Spleen (tissue), 11 donors: Measurements from ENCODE around the gene ZNF365. TPM values are rescaled to one million over a fixed set of nuclear protein-coding genes. Genes with fewer than 3 reads are reported as not detected.

ENCODE experiments used
- DNase-seq: peaks from one replicate; pipeline ENCODE4 v3.0.0-alpha.2; 2020
- H3K27ac ChIP-seq, 8 donors: fragments of 200-600 bp; sonication (generic) in 7 of 8; 1 replicate in 4 of 8; 2 replicates in 4 of 8; pipeline versions ENCODE4 v1.5.0 to v1.8.0; 2016 to 2021; ENCODE audit warnings: inconsistent platforms in 4 of 8, mild to moderate bottlenecking in 4 of 8, moderate library complexity in 1 of 8
- H3K27me3 ChIP-seq, 7 donors: fragments of 200-600 bp; sonication (generic) in 6 of 7; replicated peaks in 1 of 7; 1 replicate in 4 of 7; 2 replicates in 3 of 7; pipeline versions ENCODE4 v1.5.0 to v1.8.0; 2016 to 2021; ENCODE audit warnings: inconsistent platforms in 3 of 7, mild to moderate bottlenecking in 1 of 7
- H3K36me3 ChIP-seq, 6 donors: fragments of 200-600 bp; sonication (generic) in 5 of 6; 1 replicate in 4 of 6; 2 replicates in 2 of 6; pipeline versions ENCODE4 v1.5.0 to v1.8.0; 2016 to 2021; ENCODE audit warnings: inconsistent platforms in 2 of 6
- H3K4me1 ChIP-seq, 6 donors: fragments of 200-600 bp; sonication (generic) in 5 of 6; 1 replicate in 3 of 6; 2 replicates in 3 of 6; pipeline versions ENCODE4 v1.5.0 to v1.8.0; 2016 to 2021; ENCODE audit warnings: inconsistent platforms in 3 of 6
- H3K4me3 ChIP-seq, 8 donors: fragments of 200-600 bp; sonication (generic) in 7 of 8; 1 replicate in 4 of 8; 2 replicates in 4 of 8; pipeline versions ENCODE4 v1.5.0 to v1.8.0; 2016 to 2021; ENCODE audit warnings: inconsistent platforms in 4 of 8, mild to moderate bottlenecking in 4 of 8, moderate library complexity in 2 of 8
- H3K9me3 ChIP-seq, 8 donors: fragments of 200-600 bp; sonication (generic) in 7 of 8; 1 replicate in 4 of 8; 2 replicates in 4 of 8; pipeline versions ENCODE4 v1.5.0 to v1.8.0; 2016 to 2021; ENCODE audit warnings: inconsistent platforms in 4 of 8
- POLR2A ChIP-seq, 3 donors: fragments of 450-650 bp; IDR thresholded peaks; one replicate each; pipeline ENCODE4 v1.5.1; 2017; ENCODE audit warnings: antibody characterized with exemption in 3 of 3, mild to moderate bottlenecking in 1 of 3
- POLR2AphosphoS5 ChIP-seq, 3 donors: sonication (generic); formaldehyde crosslinking; IDR thresholded peaks; one replicate each; pipeline ENCODE4 v1.5.1; 2017; ENCODE audit warnings: antibody characterized with exemption in 3 of 3
- WGBS, 5 donors: extraction: QIAGEN DNeasy Blood & Tissue Kit in 3 of 5; methylation state at CpG; one replicate each; pipeline versions ENCODE4 v1.1.5 to v1.1.7; 2013 to 2018; 5-methylcytosine and 5-hydroxymethylcytosine counted together
- intact Hi-C: fragments of 100-400 bp; cut with DNase I; formaldehyde crosslinking; loops from one replicate; pipeline ENCODE4 v1.15.0; 2023; ENCODE audit warnings: low total_unique reads
- polyA plus RNA-seq, 3 donors: library from polyadenylated mRNA; stranded (reverse); fragments of 200-250 nt; gene quantifications; one replicate each; pipeline ENCODE4 v1.2.1, GENCODE V29; 2013
- total RNA-seq, 7 donors: library from RNA; depleted of rRNA in 3 of 7; stranded (reverse); fragments of >200 nt in 3 of 7; fragmentation: NEBNext Ultra II Directional in 4 of 7; extraction: Animal tissue kit (Norgen Biotek cat#: 25700) in 4 of 7; gene quantifications; one replicate each; pipeline versions ENCODE4 v1.1.0 to v1.2.1, GENCODE V29; 2016 to 2021
- TF ChIP-seq, protein P1 (sequence below), 11 experiments: fragments of 200-600 bp in 7 of 11; fragments of 450-650 bp in 4 of 11; sonication (generic) in 4 of 11; IDR thresholded peaks in 8 of 11; conservative IDR thresholded peaks in 3 of 11; 1 replicate in 7 of 11; 2 replicates in 4 of 11; pipeline versions ENCODE4 v1.4.0 to v1.8.0; 2016 to 2021; ENCODE audit warnings: antibody characterized with exemption in 11 of 11, inconsistent platforms in 4 of 11, mild to moderate bottlenecking in 1 of 11
- donor health status: healthy with polysubstance abuse.
- donor health status: DM: no; HTN: no; CAD: no; lungs with moderate emphysema.
- donor health status: DM: no; HTN: no; CAD: no.
- donor health status: Bipolar disorder and iron deficiency.
- donor health status: healthy.
- donor health status: DM: no; HTN: no; CAD: no.
- donor health status: DM: yes; HTN: yes; CAD: no.

The ZNF365 gene
- total and polyA plus RNA-seq, 10 donors = 0.06 to 1.9 (median 0.64) TPM

- peaks cover 0 to 31% (median 22%) of the 10 kb centered on the region in 8 donors for H3K9me3 ChIP-seq
- H3K4me1 ChIP-seq = peaks cover 0 to 20% (median 10%) of the 10 kb centered on the region in 6 donors
- H3K4me3 ChIP-seq = no peak overlapping the region
- no peaks in the 10 kb centered on the region for H3K27me3 ChIP-seq
- no peak overlapping the region for H3K27ac ChIP-seq
- DNase-seq = no peak
- intact Hi-C loops = no loop called here
- 78 to 100% (median 95%) methylated on average over 1 of the region's 1 CpG for WGBS, 5 donors
- H3K36me3 ChIP-seq = no peaks in the 10 kb centered on the region
- TF ChIP-seq POLR2A (IDR thresholded peaks at IDR 0.05) (no peak), POLR2AphosphoS5 (IDR thresholded peaks at IDR 0.05) (no peak)
- TF ChIP-seq, protein P1, sequence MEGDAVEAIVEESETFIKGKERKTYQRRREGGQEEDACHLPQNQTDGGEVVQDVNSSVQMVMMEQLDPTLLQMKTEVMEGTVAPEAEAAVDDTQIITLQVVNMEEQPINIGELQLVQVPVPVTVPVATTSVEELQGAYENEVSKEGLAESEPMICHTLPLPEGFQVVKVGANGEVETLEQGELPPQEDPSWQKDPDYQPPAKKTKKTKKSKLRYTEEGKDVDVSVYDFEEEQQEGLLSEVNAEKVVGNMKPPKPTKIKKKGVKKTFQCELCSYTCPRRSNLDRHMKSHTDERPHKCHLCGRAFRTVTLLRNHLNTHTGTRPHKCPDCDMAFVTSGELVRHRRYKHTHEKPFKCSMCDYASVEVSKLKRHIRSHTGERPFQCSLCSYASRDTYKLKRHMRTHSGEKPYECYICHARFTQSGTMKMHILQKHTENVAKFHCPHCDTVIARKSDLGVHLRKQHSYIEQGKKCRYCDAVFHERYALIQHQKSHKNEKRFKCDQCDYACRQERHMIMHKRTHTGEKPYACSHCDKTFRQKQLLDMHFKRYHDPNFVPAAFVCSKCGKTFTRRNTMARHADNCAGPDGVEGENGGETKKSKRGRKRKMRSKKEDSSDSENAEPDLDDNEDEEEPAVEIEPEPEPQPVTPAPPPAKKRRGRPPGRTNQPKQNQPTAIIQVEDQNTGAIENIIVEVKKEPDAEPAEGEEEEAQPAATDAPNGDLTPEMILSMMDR (IDR thresholded peaks at IDR 0.05 in 8 of 11, conservative IDR thresholded peaks at IDR 0.05 in 3 of 11) = no peak
Measured at GRCh38 chr10:62336404-62336803, 37.8 kb upstream of the ZNF365 start.

DNA sequence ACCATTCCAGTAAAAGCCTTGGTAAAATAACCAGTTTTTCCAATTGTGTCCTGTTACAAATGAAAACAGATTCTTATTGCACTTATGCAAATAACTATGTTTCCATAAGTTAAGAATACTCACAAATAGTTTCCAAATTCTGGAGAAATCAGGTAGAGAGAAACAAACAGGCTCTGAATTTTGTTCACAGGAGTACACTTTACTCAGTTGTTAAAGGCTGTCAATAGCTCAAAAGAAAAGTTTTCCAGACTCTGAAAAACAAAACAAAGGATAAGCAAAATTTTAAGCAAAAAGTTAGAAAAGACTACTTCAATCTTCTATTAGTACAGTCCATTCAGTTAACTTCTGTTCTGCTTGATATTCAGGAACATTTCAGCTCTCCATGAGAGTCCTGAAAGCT is 32.8 kb upstream of the ZNF365 start:
- H3K4me1 ChIP-seq = no peaks in the 10 kb centered on the region
- no peak for TF ChIP-seq POLR2A (IDR thresholded peaks at IDR 0.05)
- TF ChIP-seq, protein P1 (IDR thresholded peaks at IDR 0.05 in 8 of 11, conservative IDR thresholded peaks at IDR 0.05 in 3 of 11) = no peak
- TF ChIP-seq POLR2AphosphoS5 (IDR thresholded peaks at IDR 0.05) = no peak
- intact Hi-C loops = no loop called here
- no peak overlapping the region for H3K27ac ChIP-seq
- no peaks in the 10 kb centered on the region for H3K27me3 ChIP-seq
- H3K9me3 ChIP-seq = peaks cover 6 to 77% (median 64%) of the 10 kb centered on the region in 8 donors
- no peaks in the 10 kb centered on the region for H3K36me3 ChIP-seq
- no peak overlapping the region for H3K4me3 ChIP-seq
- no peak for DNase-seq

- TF ChIP-seq POLR2A (IDR thresholded peaks at IDR 0.05) (no peak), POLR2AphosphoS5 (IDR thresholded peaks at IDR 0.05) (no peak)
- TF ChIP-seq, protein P1 (IDR thresholded peaks at IDR 0.05 in 8 of 11, conservative IDR thresholded peaks at IDR 0.05 in 3 of 11) = no peak
- Histone ChIP-seq H3K27ac (no peak overlapping the region), H3K36me3 (no peaks in the 10 kb centered on the region), H3K9me3 (peaks cover 6 to 93% (median 79%) of the 10 kb centered on the region in 8 donors), H3K27me3 (no peaks in the 10 kb centered on the region), H3K4me3 (no peak overlapping the region), H3K4me1 (no peaks in the 10 kb centered on the region)
- WGBS, 5 donors = 79 to 96% (median 93%) methylated on average over 1 of the region's 1 CpG
- DNase-seq = no peak
- intact Hi-C loops = no loop called here
Measured at GRCh38 chr10:62343000-62343399, 31.2 kb upstream of the ZNF365 start.

- H3K27me3 ChIP-seq = no peaks in the 10 kb centered on the region
- TF ChIP-seq POLR2AphosphoS5 (IDR thresholded peaks at IDR 0.05) (no peak), POLR2A (IDR thresholded peaks at IDR 0.05) (no peak)
- TF ChIP-seq, protein P1 (IDR thresholded peaks at IDR 0.05 in 8 of 11, conservative IDR thresholded peaks at IDR 0.05 in 3 of 11) = no peak
- no peak overlapping the region for H3K27ac ChIP-seq
- no peak for DNase-seq
- no peak overlapping the region for H3K4me3 ChIP-seq
- H3K4me1 ChIP-seq = no peaks in the 10 kb centered on the region
- peaks cover 0 to 90% (median 65%) of the 10 kb centered on the region in 8 donors for H3K9me3 ChIP-seq
- intact Hi-C loops = no loop called here
- no peaks in the 10 kb centered on the region for H3K36me3 ChIP-seq
Measured at GRCh38 chr10:62348029-62348428, 26.1 kb upstream of the ZNF365 start.
